GM21390 (cell line): ENCODE data around the gene IL17A.

ENCODE experiments used
- ATAC-seq: cut with Tn5 transposase; IDR thresholded peaks from one replicate; pipeline ENCODE4 v1.9.1; 2021; ENCODE audit not compliant: unreplicated experiment

Gene IL17A

DNA sequence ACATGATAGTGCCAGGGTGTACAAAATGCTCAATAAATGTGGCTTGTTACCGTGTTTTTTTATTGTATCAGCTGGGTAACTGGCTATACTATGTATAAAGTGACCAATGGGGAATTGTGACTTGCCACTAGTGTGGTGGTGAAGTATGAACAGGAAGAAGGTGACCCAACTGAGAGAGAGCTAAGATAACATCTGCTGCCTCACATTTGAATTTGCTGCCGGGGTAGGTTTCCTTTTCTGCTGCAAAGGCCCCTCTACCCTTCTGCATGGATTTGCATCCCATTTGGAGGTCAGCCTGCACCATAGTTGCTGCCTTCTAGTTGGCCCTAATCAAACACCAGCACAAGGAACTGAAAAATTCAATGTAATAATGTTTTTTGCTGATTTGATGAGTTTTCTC lies 24.1 kb downstream of the IL17A start:
- peak; percentile 91 for ATAC-seq

DNA sequence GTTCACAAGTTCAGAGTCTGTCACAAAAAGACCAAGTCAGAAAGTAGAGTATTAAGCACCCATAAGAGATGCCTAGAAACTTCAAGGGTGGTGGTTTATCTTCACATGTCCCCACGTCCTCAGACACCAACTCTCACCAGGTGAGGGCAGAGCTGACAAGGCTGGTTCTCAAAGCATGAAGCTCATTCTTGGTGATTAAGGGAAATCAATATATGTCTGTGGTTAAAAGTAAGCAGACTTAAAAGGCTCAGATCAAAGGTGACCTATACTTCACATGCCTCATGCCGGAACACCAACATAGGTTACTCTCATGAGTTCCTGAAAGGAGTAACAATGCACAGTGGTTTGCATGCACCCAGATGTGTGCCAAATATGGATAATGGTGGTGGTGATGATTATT lies 27.0 kb downstream of the IL17A start:
- ATAC-seq, result no peak

DNA sequence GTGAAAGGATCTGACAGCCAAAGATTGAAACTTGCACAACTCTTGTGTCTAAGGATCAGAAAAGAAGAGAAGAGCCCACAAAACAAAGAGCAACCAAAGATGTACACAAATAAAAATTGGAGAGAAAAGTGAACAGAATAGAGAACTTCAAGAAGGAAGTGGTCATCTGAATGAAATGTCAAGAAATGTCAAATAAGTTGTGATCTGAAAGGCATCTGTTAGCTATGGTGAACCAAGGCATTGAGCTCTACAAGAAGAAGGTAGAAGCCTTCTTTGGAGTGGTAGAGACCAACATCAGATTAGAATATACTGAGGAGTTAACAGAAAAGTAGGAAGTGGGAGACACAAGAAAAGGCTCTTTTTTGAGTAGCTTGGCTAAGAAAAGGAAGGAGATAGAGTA lies 29.6 kb downstream of the IL17A start:
- ATAC-seq, result no peak

DNA sequence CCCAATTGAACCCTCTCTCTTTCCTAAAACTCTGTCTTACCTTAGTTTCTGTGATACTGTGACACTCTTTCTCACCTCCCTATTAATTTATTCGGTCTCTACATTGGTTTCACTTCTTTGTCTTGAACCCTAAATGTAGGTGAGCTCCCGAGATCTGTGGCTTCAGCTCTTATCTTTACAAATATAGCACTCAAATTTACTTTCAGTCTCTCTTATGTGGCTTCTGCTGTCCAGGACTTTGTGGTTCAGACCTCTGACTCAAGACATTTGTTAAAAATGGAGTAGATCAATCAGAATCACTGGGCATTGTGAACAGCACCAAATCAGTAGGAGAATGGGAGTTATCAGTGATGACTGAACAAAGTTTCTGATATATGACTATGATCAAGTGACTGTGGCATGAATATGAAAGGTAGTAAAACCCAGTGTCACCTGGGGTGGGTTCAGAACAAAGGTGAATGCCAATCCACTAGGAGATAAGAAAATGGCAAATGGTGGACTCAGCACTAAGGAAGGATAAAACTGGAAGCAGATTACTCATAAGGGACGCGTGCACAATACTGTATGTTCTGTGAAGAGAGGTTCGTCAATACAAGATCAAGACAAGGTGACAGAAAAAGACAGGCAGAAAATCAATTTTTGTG lies 30.9 kb downstream of the IL17A start:
- peak; percentile 33 for ATAC-seq

DNA sequence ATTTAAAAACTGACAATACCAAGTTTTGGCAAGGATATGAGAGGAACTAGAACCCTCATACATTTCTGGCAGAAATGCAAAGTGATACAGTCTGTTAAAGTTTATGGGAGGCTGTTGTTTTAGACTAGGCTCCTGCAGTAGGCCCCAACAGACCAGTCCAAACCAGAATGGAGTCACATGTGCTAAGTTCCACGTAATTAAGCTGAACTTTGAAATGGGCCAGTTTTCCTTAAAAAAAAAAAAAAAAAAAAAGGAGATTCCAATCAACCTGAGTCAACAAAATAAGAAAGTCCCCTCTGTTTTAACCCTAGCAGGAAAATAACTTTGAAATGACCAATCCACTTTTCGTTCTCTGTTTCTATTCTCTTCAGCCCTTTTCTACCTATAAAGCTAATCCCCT lies 31.6 kb downstream of the IL17A start:
- no peak for ATAC-seq

DNA sequence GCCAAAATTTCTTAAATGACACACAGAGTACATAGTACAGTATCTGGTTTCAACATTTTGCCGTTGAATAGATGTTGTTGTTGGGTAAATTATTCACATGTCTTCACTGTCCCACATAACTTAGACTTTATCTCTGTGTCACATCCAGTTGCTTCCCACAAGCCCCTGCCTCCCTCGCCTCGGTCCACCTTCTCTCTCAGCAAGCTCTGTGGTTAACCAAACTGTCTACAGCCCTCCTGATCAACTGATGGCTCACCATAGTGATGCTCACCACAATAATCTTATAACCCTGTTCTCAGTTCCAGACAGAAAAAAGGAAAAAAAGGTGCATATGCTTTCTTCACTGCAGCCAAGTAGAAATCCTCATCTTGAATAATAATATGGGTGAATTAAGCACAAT lies 35.1 kb downstream of the IL17A start:
- peak; percentile 88 for ATAC-seq

DNA sequence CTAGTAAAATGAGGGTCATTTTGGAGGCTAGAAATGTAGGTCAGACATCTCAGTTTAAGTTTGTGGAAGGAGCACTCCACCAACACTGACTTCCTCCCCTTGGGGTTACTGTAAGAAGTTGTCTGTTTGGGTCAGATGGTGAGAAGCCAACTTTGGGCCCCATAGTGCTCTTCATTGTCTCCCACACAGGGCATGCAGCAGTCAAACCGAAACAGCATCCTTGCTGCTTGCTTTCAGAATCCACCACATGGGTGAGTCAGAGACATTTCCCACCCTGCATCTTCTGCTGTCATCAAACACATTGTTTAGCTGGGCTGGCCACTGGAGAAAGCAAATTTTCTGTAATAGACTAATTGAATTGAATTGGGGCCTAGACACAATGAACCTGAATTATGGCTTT lies 41.3 kb downstream of the IL17A start:
- peak; percentile 99 for ATAC-seq

DNA sequence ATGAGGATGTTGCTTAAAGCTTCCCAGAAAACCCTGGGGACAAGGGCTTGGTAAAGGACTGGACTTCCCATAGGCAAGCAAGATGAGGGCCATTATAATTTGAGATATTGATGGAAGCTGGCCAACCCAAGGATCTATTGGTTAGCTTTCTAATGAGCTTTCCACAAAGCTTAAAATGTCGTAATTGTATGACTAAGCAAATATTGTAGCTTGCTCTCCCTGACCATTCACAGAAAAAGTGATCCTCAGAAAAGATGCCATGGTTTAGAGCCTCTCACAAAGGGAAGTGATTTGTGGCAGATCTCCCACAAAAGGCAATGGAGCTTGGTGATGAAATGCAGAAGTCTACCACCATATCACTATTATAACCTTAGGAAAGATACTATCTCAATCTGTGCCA lies 44.5 kb downstream of the IL17A start:
- ATAC-seq, result no peak

DNA sequence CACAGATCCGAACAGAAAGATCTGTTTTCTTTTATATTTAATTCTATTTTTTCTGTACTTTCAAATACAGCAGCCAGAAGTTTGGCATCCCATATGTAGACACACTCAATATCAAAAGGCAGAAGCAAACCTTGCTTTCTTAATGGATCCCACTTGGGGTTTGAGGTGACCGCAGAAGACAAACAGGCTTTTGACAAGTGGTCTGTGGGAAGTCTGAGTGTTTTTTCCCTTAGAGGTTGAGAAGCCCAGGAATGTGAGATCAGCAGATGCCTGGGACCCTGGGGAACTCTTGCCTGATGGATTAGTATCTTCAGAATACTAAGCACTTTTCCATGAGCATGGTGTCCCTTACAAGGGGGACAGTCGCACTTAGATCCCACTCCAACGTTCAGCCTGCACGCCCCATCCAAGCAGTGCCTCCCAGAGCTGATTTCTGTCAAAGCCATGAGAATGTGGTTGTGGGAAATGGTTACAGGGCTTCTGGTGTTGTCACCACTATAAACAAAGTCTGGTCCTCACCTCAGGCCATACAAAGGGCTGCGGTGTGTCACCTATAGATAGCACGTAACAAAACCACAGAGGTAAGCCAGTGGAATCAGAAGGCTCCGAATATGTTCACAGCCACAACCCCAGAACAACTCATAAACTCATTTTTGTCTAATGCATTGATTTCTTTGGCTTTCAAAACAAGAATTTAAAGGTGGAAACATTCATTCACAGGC lies 45.4 kb downstream of the IL17A start:
- ATAC-seq, result no peak

DNA sequence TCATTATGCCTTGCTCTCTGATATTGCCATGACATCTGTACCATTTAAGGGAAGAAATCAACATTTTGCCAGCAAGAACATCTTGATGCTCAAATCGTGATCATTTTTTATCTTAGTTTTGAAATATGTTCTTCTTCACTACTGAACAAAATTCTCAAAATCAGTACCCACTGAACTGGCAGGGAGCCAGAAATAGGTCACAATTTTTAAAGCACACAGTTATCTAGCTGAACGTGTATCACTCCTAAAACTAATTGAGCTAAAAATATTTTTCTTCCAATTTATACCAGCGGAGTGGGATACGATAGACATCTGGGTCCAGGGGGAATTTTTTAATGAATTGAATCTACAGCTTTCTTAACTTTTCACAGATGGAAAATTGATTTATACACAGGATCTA lies 46.8 kb downstream of the IL17A start:
- ATAC-seq, result no peak

DNA sequence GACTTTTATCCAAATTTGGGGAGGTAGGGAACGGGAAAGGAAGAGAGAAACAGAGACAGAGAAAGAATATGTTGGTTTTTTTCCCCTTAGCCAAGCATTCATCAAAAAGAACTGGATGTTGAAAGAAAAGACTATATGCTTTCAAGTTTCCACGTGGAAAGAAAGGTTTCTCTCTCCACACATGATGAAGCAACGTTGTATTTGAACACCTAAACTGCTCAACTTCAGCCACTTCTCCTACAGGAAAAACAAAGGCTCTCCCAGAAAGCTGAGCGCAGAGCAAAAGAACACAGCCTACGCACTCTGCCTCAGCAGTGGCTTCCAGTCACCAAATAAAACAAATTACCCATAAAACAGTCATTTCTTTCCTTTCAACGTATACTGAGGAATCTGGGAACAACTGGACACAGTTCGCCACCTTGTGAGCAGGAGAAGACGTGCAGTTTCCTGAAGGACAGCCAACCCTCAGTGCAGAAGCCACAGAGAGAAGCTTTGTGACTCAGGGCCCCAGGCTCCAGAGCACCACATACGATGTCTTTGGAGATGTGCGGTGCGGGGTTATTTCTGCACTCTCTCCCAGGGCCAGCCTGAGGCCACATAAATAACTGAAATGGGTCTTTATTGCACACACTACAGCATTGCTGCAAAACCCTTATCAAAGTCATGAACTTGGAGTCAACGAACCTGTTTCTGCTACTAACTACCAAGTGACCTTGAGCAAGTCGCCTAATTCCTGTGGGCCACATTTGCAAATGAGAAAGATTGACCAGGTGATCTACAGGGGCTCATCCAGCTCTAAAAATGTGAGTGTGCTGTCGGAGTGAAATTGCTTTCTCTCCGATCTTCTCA lies 48.0 kb downstream of the IL17A start:
- ATAC-seq, result peak; percentile 83
